NCI-H2029 (cell line): ENCODE data around the gene C5orf15.

Source experiments
- DNase-seq: peaks from one replicate; lab custom pipeline; 2025; lab: John Stamatoyannopoulos, UW

C5orf15 gene

GRCh38 chr5:133968204-133968980 lies at the start of gene C5orf15:
Gene C5orf15 (minus strand): TSS chr5:133968625. CDS start chr5:133968584, 41 bp downstream.
- peak; percentile 95 for DNase-seq

- no peak for DNase-seq
These were observed 39.9 kb upstream of the C5orf15 start for GRCh38 chr5:134008266-134008749.

- DNase-seq = no peak
These were observed 39.3 kb upstream of the C5orf15 start for GRCh38 chr5:134007581-134008265.

GRCh38 chr5:134006115-134006514 lies 37.7 kb upstream of the C5orf15 start:
- no peak for DNase-seq

- DNase-seq = no peak
These were observed 37.1 kb upstream of the C5orf15 start for GRCh38 chr5:134005417-134006061.

- peak; percentile 66 for DNase-seq
These were observed 36.4 kb upstream of the C5orf15 start, which contains the start of gene VDAC1 for GRCh38 chr5:134004626-134005416. Gene VDAC1 (minus strand): TSS chr5:134004975. CDS start chr5:133993012, 11,963 bp downstream.

- peak; percentile 30 for DNase-seq
These were observed 35.6 kb upstream of the C5orf15 start for GRCh38 chr5:134003817-134004625.

- no peak for DNase-seq
These were observed 34.8 kb upstream of the C5orf15 start for GRCh38 chr5:134003064-134003816.

- DNase-seq = no peak
These were observed 33.7 kb upstream of the C5orf15 start for GRCh38 chr5:134001938-134002731.

GRCh38 chr5:134000696-134001453 lies 32.5 kb upstream of the C5orf15 start:
- no peak for DNase-seq

- no peak for DNase-seq
These were observed 31.7 kb upstream of the C5orf15 start for GRCh38 chr5:134000091-134000511.

GRCh38 chr5:133998807-133999206 lies 30.4 kb upstream of the C5orf15 start:
- no peak for DNase-seq

GRCh38 chr5:133998042-133998441 lies 29.6 kb upstream of the C5orf15 start:
- DNase-seq = no peak

GRCh38 chr5:133996683-133997252 lies 28.3 kb upstream of the C5orf15 start:
- DNase-seq = no peak

GRCh38 chr5:133995883-133996563 lies 27.6 kb upstream of the C5orf15 start:
- no peak for DNase-seq

- no peak for DNase-seq
These were observed 26.9 kb upstream of the C5orf15 start for GRCh38 chr5:133995341-133995740.

- DNase-seq = no peak
These were observed 26.5 kb upstream of the C5orf15 start for GRCh38 chr5:133994990-133995333.
